ENCODE measurements around the gene TMEM187.

The TMEM187 gene

DNA sequence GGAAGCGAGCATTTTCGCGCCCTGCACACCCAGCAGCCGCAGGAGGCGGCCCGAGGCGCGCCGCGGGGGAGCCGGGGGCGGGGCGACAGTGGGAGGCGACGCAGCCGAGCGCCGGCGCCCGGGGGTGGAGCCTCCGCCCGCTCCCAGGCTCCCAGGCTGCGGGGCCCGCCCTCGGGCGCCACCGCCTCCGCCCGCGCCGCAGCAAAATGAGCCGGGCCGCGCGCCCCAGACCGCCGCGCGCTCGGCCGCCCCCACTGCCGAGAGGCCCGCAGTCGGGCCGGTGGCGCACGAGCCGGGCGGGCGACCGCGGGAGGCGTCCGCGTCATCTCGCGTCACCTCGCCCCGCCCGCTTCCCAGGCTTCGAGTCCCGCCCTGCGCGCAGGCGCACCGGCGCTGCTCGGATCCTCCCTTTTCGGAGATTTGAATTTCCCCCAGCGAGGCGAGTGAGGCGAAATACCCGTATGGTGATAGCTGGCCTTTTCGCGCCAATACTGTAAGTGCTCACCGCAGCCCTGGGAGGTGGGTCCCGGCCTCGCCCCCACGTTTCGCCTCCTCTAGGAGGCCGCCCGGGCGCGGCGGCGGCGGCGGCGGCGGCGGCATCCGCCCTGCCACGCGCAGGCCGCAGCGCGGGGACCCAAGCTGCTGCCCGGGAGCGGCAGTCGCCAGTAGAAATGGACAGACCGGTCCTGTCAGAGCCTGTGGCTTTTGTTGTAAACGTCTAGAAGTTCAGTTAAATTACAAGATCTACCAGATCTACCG, at the start of gene TMEM187:
Gene TMEM187 (plus strand): TSS at position 387 of the 759 bp plus-strand sequence. CDS start 9,309 bp downstream, outside the sequence.
- DNase-seq (ENCODE audit: low read depth), result peak; percentile 73

DNA sequence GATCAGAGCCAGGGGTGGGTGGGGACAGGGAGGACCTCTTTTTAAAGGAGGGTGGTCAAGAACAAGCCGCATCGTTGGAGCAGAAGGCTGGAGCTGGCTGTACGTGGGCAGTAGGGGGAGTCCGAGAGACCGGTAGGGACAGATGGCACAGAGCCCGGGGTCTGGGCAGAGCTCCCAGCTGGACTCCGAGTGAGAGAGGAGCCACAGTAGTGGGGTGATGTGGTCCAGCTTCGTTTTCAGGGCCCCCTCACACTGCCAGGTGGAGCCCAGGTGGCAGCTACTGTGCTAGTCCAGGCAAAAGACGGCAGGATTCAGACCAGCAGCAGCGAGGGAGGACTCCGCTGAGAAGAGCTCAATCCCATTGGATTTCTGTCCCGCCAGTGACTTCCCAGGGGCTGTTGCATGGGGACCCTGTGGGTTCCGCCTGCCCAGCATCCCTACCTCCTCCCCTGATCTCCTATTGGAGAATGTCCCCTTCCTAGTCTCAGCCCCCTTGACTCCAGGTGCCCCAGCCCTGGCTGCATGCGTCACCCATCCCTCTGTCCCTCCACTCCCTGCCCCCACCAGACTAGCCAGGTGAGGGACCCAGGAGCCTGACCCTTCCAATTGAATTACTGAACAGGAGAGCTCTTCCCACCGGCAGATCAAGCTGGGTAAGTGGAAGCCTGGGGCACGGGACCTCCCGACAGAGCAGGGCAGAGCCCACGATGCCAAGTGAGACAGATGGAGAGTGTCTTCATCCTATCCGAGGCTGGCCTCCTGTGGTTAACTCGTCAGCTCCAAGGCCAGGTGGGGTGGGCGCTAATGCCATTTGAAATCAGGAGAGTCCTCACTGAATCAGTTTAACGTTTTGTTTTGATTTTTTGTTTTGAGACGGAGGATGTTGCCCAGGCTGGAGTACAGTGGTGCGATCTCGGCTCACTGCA, 49.4 kb upstream of the TMEM187 start:
- DNase-seq (ENCODE audit: low read depth), result peak; percentile 30

DNA sequence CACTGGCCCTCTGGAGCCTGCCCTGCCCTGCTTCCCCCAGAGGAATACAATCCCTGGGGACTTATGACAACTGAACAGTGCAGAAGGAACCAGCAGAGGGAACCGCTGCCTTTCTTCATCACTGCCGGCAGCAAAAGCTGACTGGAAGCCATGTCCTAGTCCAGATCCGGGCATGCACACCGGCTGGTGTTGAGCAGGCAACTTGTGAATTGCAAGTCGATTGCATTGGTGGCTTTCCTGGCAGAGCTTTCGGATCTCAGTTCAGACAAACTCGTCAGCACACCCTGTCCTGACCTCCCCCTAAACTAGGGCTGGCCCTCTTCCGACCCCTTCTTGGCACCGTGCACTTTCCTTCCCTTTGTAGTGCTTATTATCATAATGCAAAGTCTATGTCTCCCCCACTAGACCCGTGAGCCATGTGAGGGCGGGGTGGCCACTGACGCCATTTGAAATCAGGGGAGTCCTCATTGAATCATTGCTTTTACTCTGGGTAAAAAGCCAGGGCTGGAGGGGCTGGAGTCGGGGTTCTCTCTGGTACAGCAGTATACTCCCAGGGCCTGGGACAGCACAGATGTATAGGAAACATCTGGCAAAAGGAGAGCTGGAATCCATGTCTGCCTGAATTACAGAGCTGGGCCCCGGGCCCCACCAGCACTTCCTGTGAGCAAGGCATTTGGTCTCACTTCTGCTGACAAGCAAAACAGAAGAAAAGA, 48.2 kb upstream of the TMEM187 start:
- DNase-seq (ENCODE audit: low read depth), result peak; percentile 20

DNA sequence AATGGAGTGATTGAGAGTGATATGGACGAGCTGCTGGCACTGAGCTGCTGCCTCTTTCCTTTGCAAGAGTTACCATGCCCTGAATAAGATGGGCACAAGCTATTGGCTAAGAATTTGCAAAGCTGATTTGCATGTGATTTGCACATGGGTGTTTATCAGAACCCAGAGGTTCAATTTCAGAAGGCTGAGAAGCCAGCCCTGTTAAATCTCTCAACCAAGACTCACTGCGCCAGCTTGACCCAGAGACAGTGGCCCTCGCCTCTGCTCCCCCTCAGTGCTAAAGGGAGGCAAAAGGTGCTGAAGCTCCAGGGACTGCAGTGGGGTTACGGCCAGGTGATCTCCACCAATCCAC, 47.2 kb upstream of the TMEM187 start:
- no peak for DNase-seq (ENCODE audit: low read depth)

DNA sequence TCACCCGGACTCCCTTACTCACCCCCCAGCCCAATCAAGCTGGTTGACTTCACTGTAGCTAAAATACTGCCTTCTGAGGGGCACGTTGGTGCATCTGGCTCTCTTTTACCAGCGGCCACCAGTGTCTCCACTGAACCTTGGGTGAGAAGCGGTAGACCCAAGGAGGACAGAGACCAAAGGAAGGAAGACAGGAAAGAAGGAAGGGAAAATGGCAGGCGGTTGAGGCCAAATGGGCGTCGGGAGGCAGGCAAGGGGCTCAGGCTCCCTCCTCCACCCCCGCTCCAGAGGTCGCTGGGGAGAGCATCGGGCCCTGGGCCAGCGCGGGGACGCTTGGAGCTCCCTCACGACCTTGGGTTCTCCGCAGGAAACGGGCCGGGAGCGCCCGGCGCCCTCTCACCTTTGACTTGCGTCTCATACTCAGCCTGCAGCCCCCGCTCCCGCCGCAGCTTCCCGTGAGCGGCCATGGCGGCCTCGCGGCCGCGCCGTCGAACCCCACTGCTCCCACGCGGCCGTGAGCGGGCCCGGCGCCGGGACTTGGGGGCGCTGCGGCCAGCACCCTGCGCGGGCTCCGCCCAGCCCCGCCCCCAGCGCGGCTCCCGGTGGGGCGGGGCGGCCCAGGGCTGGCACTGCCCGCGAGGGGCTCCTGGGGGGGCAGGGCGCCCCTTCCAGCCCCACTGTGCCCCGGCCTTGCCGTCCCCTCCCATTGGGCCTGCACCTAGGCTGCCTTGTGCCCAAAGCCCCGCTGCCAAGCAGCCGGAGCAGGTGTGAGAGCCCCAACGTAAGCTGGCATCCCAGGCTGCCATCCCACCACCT, 46.6 kb upstream of the TMEM187 start, which contains the start of gene ARHGAP4:
Gene ARHGAP4 (minus strand): TSS at position 526 of the 813 bp plus-strand sequence. CDS start 62 bp downstream, at position 464.
- DNase-seq (ENCODE audit: low read depth), result no peak

DNA sequence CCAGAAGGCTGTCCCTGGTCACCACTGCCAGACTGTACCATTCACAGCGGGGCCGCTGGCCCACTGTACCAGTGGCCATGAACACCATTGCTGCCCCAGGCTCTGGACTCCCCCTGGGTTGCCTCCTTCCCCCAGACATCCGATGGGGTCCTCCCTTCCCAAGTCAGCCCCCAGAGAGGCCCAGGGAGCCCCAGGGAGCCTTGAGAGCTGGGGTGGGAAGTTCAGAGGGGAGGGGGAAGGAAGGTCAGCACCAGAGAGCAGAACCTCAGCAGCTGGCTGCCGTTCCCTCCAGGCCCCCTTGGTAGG, 46.0 kb upstream of the TMEM187 start:
- DNase-seq (ENCODE audit: low read depth), result no peak

GRCh38 chrX:153926858-153927671, 45.5 kb upstream of the TMEM187 start:
- peak; percentile 40 for DNase-seq (ENCODE audit: low read depth)

DNA sequence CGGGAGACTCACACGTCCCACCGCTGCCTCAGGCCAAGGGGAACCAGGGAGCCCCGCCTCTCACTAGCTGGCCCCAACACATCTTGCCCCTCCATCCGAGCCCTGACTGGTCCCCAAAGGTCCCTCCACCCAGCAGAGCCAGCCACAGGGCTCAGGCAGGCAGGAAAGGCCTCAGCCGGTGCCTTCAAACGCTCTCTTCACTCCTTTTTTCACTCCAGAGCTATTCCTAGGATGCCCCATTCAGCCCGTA, 45.0 kb upstream of the TMEM187 start:
- no peak for DNase-seq (ENCODE audit: low read depth)

- peak; percentile 96 for DNase-seq (ENCODE audit: low read depth)
Measured at GRCh38 chrX:153927922-153928760, 44.4 kb upstream of the TMEM187 start.

GRCh38 chrX:153928846-153929245, 43.7 kb upstream of the TMEM187 start:
- no peak for DNase-seq (ENCODE audit: low read depth)

GRCh38 chrX:153929576-153929975, 43.0 kb upstream of the TMEM187 start:
- DNase-seq (ENCODE audit: low read depth), result no peak

DNA sequence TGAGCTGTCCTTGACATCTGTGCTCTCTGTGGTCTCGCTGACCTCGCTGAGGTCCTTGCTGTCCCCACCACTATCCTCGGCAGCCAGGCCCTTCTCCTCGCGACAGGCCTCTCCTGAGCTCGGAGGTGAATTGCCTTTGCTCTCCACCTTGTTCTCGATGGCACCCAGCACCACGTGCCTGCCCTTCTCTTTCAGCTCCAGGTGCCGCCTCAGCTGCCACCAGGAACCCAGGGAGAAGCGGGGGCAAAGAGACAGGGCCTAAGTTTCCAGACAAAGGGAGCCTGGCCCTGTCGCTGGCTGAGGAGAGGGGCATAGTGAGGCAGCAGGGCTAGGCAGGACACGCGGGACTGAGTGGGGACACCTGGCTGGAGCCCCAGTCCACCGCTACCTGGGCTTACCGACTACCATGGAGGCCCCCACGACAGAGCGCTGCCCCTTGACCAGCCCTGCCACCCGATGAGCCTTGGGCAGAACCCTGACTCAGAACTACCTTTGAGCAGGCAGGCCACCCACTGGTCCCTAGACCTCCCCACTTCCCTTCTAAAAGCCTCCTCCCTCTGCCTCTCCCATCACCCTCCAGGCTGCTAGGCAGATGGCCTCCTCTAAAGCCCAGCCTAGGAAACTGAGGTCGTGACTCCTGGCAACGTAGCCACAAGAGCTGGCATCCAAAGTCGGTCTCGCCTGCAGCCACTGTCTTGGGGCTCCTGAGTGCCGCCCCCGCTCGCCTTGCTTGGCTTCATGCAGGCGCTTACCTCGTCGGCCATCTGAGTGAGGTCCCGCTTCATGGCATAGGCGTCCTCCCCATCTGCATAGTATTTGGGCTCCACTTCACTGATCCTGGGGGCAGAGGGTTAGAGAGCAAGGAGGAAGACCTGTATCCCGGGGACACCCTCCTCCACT, 42.3 kb upstream of the TMEM187 start:
- DNase-seq (ENCODE audit: low read depth), result no peak

- no peak for DNase-seq (ENCODE audit: low read depth)
Measured at GRCh38 chrX:153931151-153931550, 41.4 kb upstream of the TMEM187 start.

GRCh38 chrX:153931748-153932147, 40.8 kb upstream of the TMEM187 start:
- no peak for DNase-seq (ENCODE audit: low read depth)

DNA sequence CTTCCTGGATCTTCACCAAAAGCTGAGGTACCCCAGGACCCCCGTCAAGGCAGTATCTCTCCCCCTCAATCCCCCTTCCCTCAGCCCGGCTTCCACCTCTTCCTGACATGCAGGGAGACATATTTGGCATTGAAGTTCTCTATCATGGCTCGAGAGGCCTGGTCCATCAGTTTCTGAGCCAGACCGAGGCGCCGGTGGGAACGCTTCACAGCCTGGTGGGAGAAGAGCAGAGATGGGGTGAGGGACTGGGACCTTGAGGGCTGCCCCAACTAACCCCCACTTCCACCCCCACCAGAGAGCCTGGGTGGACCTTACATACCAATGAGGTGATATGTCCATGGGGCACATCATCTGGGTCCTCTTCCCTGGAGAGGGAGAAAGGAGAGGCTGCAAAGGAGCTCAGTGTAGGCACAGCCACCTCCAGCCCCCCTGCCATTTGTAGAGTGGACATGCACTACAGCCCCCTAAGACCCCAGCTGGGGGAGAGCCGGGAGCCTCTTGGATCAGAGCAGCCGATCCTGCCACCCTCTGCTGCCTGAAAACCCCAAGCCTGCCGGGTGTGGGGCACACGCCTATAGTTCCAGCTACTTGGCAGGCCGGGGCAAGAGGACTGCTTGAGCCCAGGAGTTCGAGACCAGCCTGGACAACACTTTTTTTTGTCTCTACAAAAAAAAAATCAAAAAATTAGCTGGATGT, 40.2 kb upstream of the TMEM187 start:
- DNase-seq (ENCODE audit: low read depth), result no peak

- no peak for DNase-seq (ENCODE audit: low read depth)
Measured at GRCh38 chrX:153933748-153934147, 38.8 kb upstream of the TMEM187 start.

DNA sequence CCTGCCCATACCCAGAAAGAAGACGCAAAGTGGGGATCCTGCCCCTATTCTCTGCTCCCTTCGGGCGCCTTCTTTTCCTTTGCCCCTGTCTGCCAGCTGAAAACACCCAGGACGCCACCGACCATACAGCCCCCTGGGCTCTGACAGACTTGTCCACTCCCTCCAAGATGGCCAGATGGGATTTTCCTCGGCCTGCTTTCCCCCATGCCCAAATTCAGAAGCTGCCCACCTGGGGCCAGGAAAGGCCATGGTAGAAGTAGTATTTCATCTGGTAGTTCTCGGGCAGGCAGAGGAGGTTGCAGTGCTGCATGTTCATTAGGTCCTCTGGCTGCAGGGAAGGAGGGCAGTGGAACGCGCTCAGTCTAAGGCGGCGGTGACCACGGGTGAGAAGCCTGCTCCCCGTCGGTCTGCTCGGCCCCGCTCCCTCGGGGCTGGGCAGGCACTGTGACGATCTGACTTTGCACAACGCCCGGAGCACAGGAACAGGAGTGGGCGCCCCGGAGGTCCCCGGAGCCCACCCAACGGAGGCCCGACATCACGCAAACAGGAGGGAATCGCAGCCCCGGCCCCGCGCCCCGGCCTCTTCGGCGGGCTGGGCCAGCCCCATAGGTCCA, 38.3 kb upstream of the TMEM187 start:
- DNase-seq (ENCODE audit: low read depth), result no peak

GRCh38 chrX:153934762-153935325, 37.7 kb upstream of the TMEM187 start, which contains the start of gene NAA10:
NAA10 (minus strand) TSS chrX:153935037; CDS start chrX:153934904, 133 bp downstream.
- peak; percentile 49 for DNase-seq (ENCODE audit: low read depth)
